HepG2 (cell line): ENCODE measurements around the gene RHOT2. TPM values are rescaled to one million over a fixed set of nuclear protein-coding genes. Genes with fewer than 3 reads are reported as not detected.
A peak's percentile ranks its signal among the peaks of the same experiment; 100 is the strongest.

ENCODE experiments used
- CSRNP2 ChIP-seq: sonication (generic); formaldehyde crosslinking; conservative IDR thresholded peaks from 2 replicates; pipeline ENCODE4 v1.8.0; 2022; ENCODE audit warnings: low read depth, missing genetic modification reagents
- EHMT2 ChIP-seq: fragments of 200-600 bp; sonication (generic); IDR thresholded peaks from 2 replicates; pipeline ENCODE4 v1.7.0; 2017; ENCODE audit warnings: antibody characterized with exemption, low read depth, low read length, borderline replicate concordance
- ELF1 ChIP-seq: sonication (generic); formaldehyde crosslinking; IDR thresholded peaks from 2 replicates; pipeline ENCODE4 v1.4.0; 2020; ENCODE audit warnings: missing genetic modification reagents
- FOXJ3 ChIP-seq: sonication (generic); formaldehyde crosslinking; IDR thresholded peaks from 2 replicates; pipeline ENCODE4 v1.4.0; 2020; ENCODE audit warnings: missing genetic modification reagents, mild to moderate bottlenecking, borderline replicate concordance
- HNRNPL ChIP-seq: fragments of 200-400 bp; formaldehyde crosslinking; IDR thresholded peaks from 2 replicates; pipeline ENCODE4 v1.6.1; 2017; ENCODE audit warnings: mild to moderate bottlenecking, low read depth, low read length
- NFATC3 ChIP-seq: sonication (generic); formaldehyde crosslinking; IDR thresholded peaks from 2 replicates; pipeline ENCODE4 v1.5.1; 2020; ENCODE audit warnings: mild to moderate bottlenecking, missing genetic modification reagents
- REL ChIP-seq: sonication (generic); formaldehyde crosslinking; conservative IDR thresholded peaks from 2 replicates; pipeline ENCODE4 v1.8.0; 2022; ENCODE audit warnings: mild to moderate bottlenecking, missing genetic modification reagents, moderate library complexity
- ZNF12 ChIP-seq: sonication (generic); formaldehyde crosslinking; IDR thresholded peaks from 2 replicates; pipeline ENCODE4 v1.5.0; 2020; ENCODE audit warnings: missing genetic modification reagents
- ZNF281 ChIP-seq: sonication (generic); formaldehyde crosslinking; IDR thresholded peaks from 2 replicates; pipeline ENCODE4 v1.4.0; 2020; ENCODE audit warnings: missing genetic modification reagents, borderline replicate concordance
- ZNF496 ChIP-seq: sonication (generic); formaldehyde crosslinking; IDR thresholded peaks from 2 replicates; pipeline ENCODE4 v1.8.1; 2023; ENCODE audit warnings: mild to moderate bottlenecking, moderate library complexity, missing genetic modification reagents; ENCODE audit not compliant: insufficient replicate concordance
- ZNF546 ChIP-seq: sonication (generic); formaldehyde crosslinking; conservative IDR thresholded peaks from 2 replicates; pipeline ENCODE4 v1.8.1; 2023; ENCODE audit warnings: mild to moderate bottlenecking, missing genetic modification reagents
- ZNF563 ChIP-seq: sonication (generic); formaldehyde crosslinking; IDR thresholded peaks from 2 replicates; pipeline ENCODE4 v1.8.0; 2022; ENCODE audit warnings: mild to moderate bottlenecking, moderate library complexity, missing genetic modification reagents
- polyA plus RNA-seq, 8 experiments: library from polyadenylated mRNA; depleted of rRNA in 3 of 8; stranded (reverse) in 7 of 8; unstranded in 1 of 8; fragments of >200 nt; fragmentation: Illumina TruSeq in 4 of 8; extraction: Trizol in 4 of 8; gene quantifications; 2 replicates each; pipeline versions ENCODE4 v1.2.1 to v1.2.3, GENCODE V29; 2011 to 2016; ENCODE audit warnings: low read depth in 4 of 8, missing spikeins in 1 of 8, mixed read lengths in 1 of 8; ENCODE audit not compliant: insufficient read depth in 1 of 8
- total RNA-seq, 5 experiments: library from RNA; depleted of rRNA; stranded (reverse); fragments of >200 nt; fragmentation: Illumina TruSeq; extraction: Trizol; gene quantifications; 2 replicates each; pipeline ENCODE4 v1.2.3, GENCODE V29; 2016; ENCODE audit warnings: low read depth in 1 of 5
- TF ChIP-seq, protein P1 (sequence below): sonication (generic); formaldehyde crosslinking; IDR thresholded peaks from 2 replicates; pipeline ENCODE4 v1.8.1; 2022; ENCODE audit warnings: mild to moderate bottlenecking, missing genetic modification reagents

The RHOT2 gene
- total and polyA plus RNA-seq, 2 of the 13 experiments (the other 11 are each of a cell fraction or from before 2014, with no cell fraction given): 63.6 to 76.9 TPM

DNA sequence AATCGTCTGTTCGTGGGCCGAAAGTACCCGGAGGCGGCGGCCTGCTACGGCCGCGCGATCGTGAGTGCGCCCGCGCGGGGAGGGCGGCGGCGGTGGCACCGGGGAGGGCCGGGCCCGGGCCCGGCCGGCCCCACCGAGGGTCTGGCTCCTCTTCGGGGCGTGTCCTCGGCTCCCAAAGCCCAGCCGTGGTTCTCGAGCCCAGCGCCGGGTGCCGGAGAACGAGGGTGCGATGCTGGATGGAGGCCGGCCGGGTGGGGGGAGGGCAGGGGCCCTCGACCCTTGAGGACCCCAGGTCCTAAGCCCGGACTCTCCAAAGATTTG is 12.7 kb downstream of the RHOT2 start (continued):
- TF ChIP-seq ZNF281 (CRISPR knock-in tag) (no peak), ELF1 (CRISPR knock-in tag) (no peak), CSRNP2 (CRISPR knock-in tag) (no peak), ZNF496 (CRISPR knock-in tag) (no peak), NFATC3 (no peak), REL (CRISPR knock-in tag) (0 out of 2 replicates have a peak, but pooled peaks have one; percentile 31), EHMT2 (no peak), HNRNPL (no peak), ZNF546 (no peak), ZNF12 (CRISPR knock-in tag) (no peak), FOXJ3 (CRISPR knock-in tag) (no peak), ZNF563 (no peak)
- TF ChIP-seq, protein P1, sequence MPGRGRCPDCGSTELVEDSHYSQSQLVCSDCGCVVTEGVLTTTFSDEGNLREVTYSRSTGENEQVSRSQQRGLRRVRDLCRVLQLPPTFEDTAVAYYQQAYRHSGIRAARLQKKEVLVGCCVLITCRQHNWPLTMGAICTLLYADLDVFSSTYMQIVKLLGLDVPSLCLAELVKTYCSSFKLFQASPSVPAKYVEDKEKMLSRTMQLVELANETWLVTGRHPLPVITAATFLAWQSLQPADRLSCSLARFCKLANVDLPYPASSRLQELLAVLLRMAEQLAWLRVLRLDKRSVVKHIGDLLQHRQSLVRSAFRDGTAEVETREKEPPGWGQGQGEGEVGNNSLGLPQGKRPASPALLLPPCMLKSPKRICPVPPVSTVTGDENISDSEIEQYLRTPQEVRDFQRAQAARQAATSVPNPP: 0 out of 2 replicates have a peak, but pooled peaks have one; percentile 12
- TF ChIP-seq, all 625 proteins: peak for 5
